Neuron (in vitro differentiated cells): Measurements from ENCODE around the gene PADI3.
"Not testable (repeated sequence)": the region's sequence is repeated elsewhere in the genome, so short reads cannot be mapped to it uniquely, and the experiment has no call there.

ENCODE experiments used
- H2AFZ ChIP-seq: one replicate; pipeline ENCODE4 v1.6.1; 2013; ENCODE audit warnings: low read depth, mild to moderate bottlenecking, inconsistent platforms, low read length, moderate library complexity
- H3K27me3 ChIP-seq: one replicate; pipeline ENCODE4 v1.6.1; 2013; ENCODE audit warnings: low read length; ENCODE audit not compliant: insufficient read depth
- H3K36me3 ChIP-seq: one replicate; pipeline ENCODE4 v1.6.1; 2013; ENCODE audit warnings: low read length; ENCODE audit not compliant: insufficient read depth
- H3K4me1 ChIP-seq: one replicate; pipeline ENCODE4 v1.6.1; 2013; ENCODE audit warnings: low read length; ENCODE audit not compliant: insufficient read depth
- H3K4me3 ChIP-seq: 2 replicates; pipeline ENCODE4 v1.5.1; 2013; ENCODE audit warnings: mild to moderate bottlenecking, low read length, moderate library complexity
- H3K9me3 ChIP-seq: one replicate; pipeline ENCODE4 v1.6.1; 2013; ENCODE audit warnings: low read length

PADI3 gene

DNA sequence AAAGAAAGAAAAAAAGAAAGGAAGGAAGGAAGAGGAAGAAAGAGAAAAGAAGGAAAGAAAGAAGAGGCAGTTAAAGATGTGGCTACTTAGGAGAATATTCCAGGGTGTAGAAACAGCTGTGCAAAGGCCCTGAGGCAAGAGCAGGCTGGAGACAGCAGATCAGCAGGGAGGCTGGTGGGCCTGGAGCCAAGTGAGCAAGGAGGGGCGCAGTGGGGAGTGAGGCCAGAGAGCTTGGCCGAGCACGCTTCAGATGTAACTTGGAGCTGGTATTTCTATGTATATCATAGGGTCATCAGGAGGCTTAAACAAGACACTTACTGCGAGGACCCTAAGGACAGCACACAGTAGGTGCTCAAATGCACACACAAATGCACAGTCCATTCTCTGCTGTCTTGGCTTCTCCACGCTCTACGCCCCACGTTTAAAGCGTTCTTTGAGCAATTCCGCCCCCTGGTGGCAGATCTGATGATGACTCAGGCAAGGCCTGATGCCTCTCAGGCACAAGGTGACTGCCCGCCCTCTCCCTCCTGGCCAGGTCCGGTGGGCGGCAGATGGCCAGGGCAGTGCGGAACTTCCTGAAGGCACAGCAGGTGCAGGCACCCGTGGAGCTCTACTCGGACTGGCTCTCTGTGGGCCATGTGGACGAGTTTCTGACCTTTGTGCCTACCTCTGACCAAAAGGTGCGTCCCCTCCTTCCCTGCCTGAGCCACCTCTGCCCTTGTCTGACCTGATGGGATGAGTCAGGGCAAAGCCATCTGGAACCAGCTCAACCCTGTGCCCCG is 11.9 kb upstream of the PADI3 start:
- H2AFZ ChIP-seq: no peak overlapping the region
- H3K4me3 ChIP-seq: no peak overlapping the region
- H3K4me1 ChIP-seq: no peaks in the 10 kb centered on the region
- H3K36me3 ChIP-seq: no peaks in the 10 kb centered on the region
- no peaks in the 10 kb centered on the region for H3K9me3 ChIP-seq
- H3K27me3 ChIP-seq: peaks cover 6% of the 10 kb centered on the region

DNA sequence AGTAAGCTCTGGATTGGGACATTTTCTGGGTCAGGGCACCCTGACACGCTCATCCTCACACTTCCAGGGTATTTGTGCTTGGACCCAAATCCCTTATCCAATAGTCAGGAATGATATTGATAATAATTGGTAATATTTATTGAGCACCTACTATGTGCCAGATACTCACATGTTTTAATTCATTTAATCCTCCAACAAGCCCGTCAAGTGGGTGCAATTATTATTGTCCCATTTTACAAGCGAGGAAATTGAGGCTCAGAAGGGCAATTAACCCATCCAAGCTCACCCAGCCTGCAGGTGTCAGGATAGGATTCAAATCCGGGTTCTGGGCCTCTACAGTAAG is 11.4 kb upstream of the PADI3 start:
- Histone ChIP-seq H3K4me1 (no peaks in the 10 kb centered on the region), H2AFZ (no peak overlapping the region), H3K9me3 (no peaks in the 10 kb centered on the region), H3K27me3 (peaks cover 6% of the 10 kb centered on the region), H3K36me3 (no peaks in the 10 kb centered on the region), H3K4me3 (no peak overlapping the region)

DNA sequence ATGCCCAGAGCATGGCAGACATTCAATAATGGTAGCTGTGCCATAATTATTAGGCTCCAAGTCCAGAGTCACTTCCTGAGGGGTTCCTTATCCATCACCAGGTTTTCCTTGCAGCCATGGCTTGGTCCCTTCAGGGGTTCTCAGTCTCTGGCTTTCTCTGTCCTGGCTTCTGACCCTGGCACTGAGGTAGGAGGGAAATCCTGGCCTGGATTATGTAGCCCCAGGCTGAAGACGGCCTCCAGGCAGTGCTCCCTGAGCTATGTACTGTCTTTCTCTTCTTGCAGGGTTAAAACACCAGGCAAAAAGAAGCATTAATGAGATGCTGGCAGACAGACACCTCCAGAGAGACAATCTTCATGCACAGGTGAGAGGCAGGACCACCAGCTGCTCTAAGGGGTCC is 9.5 kb upstream of the PADI3 start:
- Histone ChIP-seq H3K36me3 (no peaks in the 10 kb centered on the region), H3K4me3 (no peak overlapping the region), H3K27me3 (peaks cover 10% of the 10 kb centered on the region), H3K9me3 (no peaks in the 10 kb centered on the region), H3K4me1 (no peaks in the 10 kb centered on the region), H2AFZ (no peak overlapping the region)

DNA sequence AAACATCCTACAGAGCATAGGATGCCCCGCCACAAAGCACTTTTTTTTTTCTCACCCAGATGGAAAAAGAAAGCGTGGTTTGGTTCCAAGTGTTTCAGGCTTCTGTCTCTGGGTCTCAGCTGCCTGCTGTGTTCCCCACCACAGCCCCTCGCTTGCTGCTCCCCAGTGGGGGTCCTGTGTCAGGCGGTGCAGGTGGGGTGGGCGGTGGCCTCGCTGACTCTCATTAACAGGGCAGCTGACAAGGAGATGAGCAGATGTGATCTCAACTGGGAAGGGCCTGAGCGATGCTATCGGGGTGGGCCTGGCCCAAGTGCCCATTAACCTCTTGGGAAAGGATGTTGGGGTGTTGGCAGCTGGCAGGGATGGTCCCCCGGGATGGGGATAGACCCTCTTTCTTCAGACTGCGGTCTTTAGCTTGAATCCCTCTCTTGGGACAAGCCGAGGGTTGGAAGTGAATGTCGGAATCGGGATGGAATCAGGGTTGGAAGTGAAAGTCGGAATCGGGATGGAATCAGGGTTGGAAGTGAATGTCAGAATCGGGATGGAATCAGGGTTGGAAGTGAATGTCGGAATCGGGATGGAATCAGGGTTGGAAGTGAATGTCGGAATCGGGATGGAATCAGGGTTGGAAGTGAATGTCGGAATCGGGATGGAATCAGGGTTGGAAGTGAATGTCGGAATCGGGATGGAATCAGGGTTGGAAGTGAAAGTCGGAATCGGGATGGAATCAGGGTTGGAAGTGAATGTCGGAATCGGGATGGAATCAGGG is 7.7 kb upstream of the PADI3 start:
- peaks cover 17% of the 10 kb centered on the region for H3K27me3 ChIP-seq
- H3K4me1 ChIP-seq: not testable (repeated sequence)

DNA sequence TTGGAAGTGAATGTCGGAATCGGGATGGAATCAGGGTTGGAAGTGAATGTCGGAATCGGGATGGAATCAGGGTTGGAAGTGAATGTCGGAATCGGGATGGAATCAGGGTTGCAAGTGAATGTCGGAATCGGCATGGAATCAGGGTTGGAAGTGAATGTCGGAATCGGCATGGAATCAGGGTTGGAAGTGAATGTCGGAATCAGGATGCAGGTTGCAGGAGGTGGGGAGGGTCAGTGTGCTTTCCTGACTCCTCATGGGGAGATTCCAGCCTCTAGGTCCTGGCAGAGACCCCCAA is 7.2 kb upstream of the PADI3 start:
- H3K4me3 ChIP-seq, H3K9me3 ChIP-seq, H3K4me1 ChIP-seq, H3K36me3 ChIP-seq, H2AFZ ChIP-seq: not testable (repeated sequence)
- H3K27me3 ChIP-seq: peaks cover 18% of the 10 kb centered on the region

More for the DNA sequence above, 7.7 kb upstream of the PADI3 start:
- H2AFZ ChIP-seq, H3K36me3 ChIP-seq, H3K9me3 ChIP-seq, H3K4me3 ChIP-seq: not testable (repeated sequence)

DNA sequence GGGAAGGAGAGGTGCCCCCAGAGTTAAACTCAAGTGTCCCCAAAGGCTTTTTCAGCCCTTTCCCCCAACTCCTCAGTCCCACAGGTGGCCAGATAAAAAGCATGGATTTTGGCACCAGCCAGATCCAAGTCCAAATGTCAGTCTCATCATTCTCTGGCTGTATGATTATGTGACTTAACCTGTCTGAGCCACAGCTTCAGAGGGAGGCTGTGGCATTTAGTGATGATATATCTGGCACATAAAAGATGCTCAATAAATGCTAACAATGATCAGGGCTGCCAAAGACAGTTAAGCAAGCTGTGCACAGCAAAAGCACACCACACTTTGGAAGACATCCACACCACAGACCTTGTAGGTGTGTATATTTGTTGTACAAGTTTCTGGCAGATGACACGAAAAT is 5.6 kb upstream of the PADI3 start:
- Histone ChIP-seq H3K36me3 (no peaks in the 10 kb centered on the region), H3K27me3 (peaks cover 22% of the 10 kb centered on the region), H2AFZ (no peak overlapping the region)

DNA sequence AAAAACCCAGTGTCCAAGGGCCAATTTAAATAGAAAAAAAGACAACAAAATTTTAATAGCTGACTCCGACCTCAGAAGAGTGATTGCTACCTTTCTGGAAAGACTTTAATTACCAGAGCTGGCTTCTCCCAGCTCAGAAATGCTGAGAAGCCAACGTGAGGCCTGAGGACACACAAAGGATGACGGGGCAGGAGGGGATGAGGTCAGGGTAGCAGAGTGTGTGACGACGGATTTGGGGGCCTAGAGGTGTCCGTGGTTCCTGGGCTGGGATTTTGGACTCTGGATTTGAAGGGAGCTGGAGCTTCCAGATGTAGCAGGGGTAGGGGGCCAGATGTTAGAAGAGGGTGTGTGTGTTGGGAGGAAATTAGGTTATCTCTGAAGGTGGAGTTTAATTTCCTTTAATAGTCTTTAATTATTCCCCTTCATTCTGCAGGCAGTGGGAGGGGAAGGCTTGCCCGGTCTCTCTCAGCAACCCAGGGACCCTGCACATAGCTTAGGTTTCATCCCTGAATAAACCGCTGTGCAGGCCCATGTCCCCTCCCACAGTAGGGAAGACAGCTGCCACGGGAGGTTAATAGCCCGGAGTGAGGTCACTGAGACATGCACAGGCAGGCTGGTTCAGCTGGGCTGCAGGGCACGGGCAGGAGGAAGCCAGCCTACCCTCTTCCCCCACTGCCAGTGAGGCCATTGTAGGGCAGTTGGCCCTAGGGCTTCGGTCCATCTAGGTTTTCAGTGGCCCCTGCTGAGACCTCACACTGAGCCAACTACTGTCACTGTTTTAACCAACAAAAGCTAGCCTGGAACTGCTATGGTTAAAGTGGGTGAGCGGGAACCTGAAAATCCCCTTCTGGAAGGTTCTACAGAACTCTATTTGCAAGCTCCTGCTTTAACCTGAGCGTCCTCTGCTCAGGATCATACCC is 3.8 kb upstream of the PADI3 start:
- Histone ChIP-seq H3K4me1 (peaks cover 6% of the 10 kb centered on the region), H2AFZ (no peak overlapping the region), H3K36me3 (no peaks in the 10 kb centered on the region), H3K9me3 (no peaks in the 10 kb centered on the region), H3K4me3 (no peak overlapping the region), H3K27me3 (peaks cover 26% of the 10 kb centered on the region)

More for the DNA sequence above, 5.6 kb upstream of the PADI3 start:
- no peak overlapping the region for H3K4me3 ChIP-seq
- H3K4me1 ChIP-seq: peaks cover 6% of the 10 kb centered on the region
- H3K9me3 ChIP-seq: no peaks in the 10 kb centered on the region

DNA sequence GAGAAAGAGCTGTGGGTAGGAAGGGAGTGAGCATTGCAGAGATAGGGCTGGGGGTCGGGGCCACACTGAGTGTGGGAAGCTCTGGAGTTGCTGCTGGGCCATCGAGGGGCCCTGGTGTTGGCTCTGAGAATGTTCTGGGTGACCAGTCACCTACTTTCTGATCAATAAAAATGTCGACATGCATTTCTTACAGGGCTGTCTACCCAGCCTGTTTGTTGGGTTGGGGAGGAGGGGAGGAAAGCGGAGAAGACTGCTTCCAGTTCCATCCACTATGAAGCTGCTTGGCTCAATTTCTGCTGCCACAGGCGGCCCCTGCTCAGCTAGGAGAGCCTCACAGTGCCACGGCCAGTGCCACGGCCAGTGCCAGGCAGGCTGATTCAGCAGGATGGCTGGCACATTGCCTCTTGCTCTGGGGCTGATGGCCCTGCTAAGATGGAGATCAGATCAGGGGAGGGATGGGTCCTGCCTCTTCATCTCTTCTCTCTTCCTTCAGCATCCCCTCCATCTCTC is 3.0 kb upstream of the PADI3 start:
- peaks cover 6% of the 10 kb centered on the region for H3K4me1 ChIP-seq
- no peak overlapping the region for H3K4me3 ChIP-seq
- no peaks in the 10 kb centered on the region for H3K9me3 ChIP-seq
- peaks cover 27% of the 10 kb centered on the region for H3K27me3 ChIP-seq
- no peak overlapping the region for H2AFZ ChIP-seq
- no peaks in the 10 kb centered on the region for H3K36me3 ChIP-seq

DNA sequence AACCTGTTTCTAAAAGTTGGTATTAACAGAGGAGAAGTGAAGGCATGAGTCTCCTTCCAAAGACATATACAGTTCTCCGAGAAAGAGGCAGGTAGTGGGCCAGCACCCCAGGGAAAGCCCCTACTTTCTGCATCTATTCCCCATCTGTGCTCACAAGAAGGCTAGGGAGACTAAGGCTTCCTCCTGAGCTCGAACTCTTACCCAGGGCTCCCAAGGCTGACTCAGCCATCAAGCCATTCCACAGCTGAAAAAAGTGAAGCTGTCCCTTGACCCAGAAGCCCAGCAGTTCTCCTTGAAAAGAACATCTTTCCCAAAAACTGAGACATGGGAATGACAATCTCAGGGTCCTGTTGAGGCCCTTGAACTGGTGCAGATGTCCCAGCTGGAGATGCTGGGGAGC is 1.9 kb upstream of the PADI3 start:
- no peak overlapping the region for H2AFZ ChIP-seq
- H3K27me3 ChIP-seq: peaks cover 27% of the 10 kb centered on the region
- H3K4me3 ChIP-seq: no peak overlapping the region
- no peaks in the 10 kb centered on the region for H3K9me3 ChIP-seq
- no peaks in the 10 kb centered on the region for H3K36me3 ChIP-seq
- H3K4me1 ChIP-seq: peaks cover 6% of the 10 kb centered on the region

DNA sequence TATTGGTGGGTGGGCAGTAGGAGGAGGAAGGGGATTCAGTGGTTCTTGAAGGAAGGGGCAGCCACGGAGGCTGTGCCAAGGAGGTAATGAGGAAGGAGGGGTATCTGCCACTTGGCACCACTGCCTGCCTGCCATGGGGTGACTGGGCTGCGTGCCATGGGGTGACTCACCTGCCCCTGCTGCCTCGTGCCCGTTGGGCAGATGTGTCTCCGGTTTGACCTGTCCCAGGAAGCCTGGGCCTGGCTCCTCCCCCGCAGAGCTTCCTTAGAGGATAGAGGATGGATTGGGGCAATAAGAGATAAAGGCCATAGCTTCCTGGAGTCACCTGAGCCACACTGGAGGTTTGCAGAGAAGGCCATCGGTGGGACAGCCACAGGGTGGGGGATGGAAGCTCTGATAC is 1.7 kb downstream of the PADI3 start:
- H2AFZ ChIP-seq: no peak overlapping the region
- H3K9me3 ChIP-seq: no peaks in the 10 kb centered on the region
- H3K4me1 ChIP-seq: no peaks in the 10 kb centered on the region
- H3K4me3 ChIP-seq: no peak overlapping the region
- no peaks in the 10 kb centered on the region for H3K36me3 ChIP-seq
- peaks cover 20% of the 10 kb centered on the region for H3K27me3 ChIP-seq

DNA sequence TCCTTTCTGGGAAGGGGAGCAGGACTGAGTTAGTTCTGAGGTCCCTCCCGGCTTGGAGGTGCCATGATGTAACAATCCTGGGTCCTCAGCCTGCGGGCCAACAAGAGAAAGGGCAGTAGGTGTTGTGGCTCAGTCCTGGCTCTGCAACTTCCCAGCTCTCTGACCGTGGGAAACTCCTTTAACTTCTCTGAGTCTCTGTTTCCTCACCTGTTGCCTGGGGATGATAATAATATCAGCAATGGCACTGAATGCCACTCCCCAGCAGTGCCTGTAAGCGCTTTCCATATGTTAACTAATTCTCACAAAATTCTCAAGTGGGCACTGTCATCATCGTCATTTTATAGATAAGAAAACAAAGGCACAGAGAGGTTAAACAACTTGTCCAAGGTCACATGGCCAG is 2.3 kb downstream of the PADI3 start:
- peaks cover 16% of the 10 kb centered on the region for H3K27me3 ChIP-seq
- H3K36me3 ChIP-seq: no peaks in the 10 kb centered on the region
- H2AFZ ChIP-seq: no peak overlapping the region
- H3K4me3 ChIP-seq: no peak overlapping the region
- no peaks in the 10 kb centered on the region for H3K9me3 ChIP-seq
- H3K4me1 ChIP-seq: no peaks in the 10 kb centered on the region

DNA sequence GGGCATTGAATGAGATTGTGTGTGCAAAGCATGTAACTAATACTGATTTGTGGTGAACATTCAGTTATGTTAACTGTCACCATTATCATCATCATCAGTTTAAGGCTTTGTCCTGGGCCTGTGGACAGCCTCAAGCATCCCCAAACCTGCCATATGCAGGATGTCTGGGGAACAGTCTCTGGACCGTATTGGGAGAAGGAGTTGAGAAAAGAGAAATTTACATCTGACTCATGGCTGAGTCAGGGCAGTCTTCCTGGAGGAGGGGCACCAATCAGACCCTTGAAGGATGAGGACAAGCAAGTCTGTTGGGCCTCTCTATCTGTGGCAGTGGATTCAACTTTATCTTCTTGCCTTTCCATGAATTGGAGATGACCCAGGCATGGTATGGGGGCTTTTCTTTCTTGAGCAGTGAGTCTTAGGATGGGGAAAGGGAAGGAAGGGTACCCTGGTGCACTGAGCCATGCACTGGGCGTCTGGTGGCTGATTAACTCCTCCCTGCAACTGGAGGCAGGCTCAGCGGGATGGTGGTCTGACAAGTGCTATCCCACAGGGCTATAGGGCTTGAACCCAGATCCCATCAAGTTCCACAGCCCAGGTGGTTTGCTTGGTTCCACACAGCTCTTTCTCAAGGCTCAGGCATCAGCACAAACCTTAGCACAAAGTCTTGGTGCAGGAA is 2.9 kb downstream of the PADI3 start:
- H3K4me1 ChIP-seq: no peaks in the 10 kb centered on the region
- H3K36me3 ChIP-seq: no peaks in the 10 kb centered on the region
- no peak overlapping the region for H3K4me3 ChIP-seq
- H2AFZ ChIP-seq: no peak overlapping the region
- H3K27me3 ChIP-seq: peaks cover 16% of the 10 kb centered on the region
- H3K9me3 ChIP-seq: no peaks in the 10 kb centered on the region
